ENCODE data around the gene RSPH10B2.
"Not testable (repeated sequence)": the region's sequence is repeated elsewhere in the genome, so short reads cannot be mapped to it uniquely, and the experiment has no call there.

DNA sequence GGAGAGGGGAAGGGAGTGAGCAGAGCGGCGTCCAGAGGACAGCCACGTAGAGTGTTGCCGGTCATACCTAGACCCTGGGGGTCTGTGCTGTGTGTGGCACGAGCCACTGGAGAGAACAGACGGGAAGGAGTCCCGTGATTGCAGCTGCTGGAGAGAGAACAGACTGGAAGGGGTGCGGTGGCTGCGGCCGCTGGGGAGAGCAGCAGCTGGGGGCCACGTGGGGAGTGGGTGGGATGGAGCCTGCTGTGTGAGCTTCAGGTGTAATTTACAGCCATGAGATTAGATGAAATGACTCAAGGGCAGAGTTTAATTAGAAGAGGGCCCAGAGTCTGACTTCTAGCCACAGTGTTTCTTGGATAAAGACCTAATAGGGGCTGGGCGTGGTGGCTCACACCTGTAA is 4.6 kb upstream of the RSPH10B2 start:
- TF ChIP-seq, protein P1, sequence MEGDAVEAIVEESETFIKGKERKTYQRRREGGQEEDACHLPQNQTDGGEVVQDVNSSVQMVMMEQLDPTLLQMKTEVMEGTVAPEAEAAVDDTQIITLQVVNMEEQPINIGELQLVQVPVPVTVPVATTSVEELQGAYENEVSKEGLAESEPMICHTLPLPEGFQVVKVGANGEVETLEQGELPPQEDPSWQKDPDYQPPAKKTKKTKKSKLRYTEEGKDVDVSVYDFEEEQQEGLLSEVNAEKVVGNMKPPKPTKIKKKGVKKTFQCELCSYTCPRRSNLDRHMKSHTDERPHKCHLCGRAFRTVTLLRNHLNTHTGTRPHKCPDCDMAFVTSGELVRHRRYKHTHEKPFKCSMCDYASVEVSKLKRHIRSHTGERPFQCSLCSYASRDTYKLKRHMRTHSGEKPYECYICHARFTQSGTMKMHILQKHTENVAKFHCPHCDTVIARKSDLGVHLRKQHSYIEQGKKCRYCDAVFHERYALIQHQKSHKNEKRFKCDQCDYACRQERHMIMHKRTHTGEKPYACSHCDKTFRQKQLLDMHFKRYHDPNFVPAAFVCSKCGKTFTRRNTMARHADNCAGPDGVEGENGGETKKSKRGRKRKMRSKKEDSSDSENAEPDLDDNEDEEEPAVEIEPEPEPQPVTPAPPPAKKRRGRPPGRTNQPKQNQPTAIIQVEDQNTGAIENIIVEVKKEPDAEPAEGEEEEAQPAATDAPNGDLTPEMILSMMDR (conservative IDR thresholded peaks at IDR 0.05; ENCODE audit: low read length), result not testable (repeated sequence)
- TF ChIP-seq EZH2phosphoT487 (IDR thresholded peaks at IDR 0.05; ENCODE audit: borderline replicate concordance, low read depth, low read length), result not testable (repeated sequence)
